ENCODE results near the gene SF1. TPM values are rescaled to one million over a fixed set of nuclear protein-coding genes. Genes with fewer than 3 reads are reported as not detected.

The SF1 gene
- total and polyA plus RNA-seq, 10 donors: 54.2 to 585 (median 443) TPM

- 83 to 90% (median 87%) methylated on average over 6 to 9 of the region's 9 CpGs for WGBS, 5 donors
- Histone ChIP-seq H3K27ac (peak overlapping the region in 4 of 8 donors; percentile 18 to 56 (median 54)), H3K27me3 (replicated peaks in 1 of 7) (no peaks in the 10 kb centered on the region), H3K4me3 (no peak overlapping the region), H3K9me3 (no peaks in the 10 kb centered on the region), H3K4me1 (peaks cover 0 to 39% (median 24%) of the 10 kb centered on the region in 6 donors), H3K36me3 (peaks cover 0 to 61% (median 41%) of the 10 kb centered on the region in 6 donors)
- intact Hi-C loops (cut with DNase I; ENCODE audit: low total_unique reads): loop anchor here (10.0 kb wide), 1 partner anchor 56 kb away; the partner anchor contains the start of gene CDC42BPG
- DNase-seq: peak; percentile 69
- TF ChIP-seq POLR2A (IDR thresholded peaks at IDR 0.05): no peak
- no peak for TF ChIP-seq POLR2AphosphoS5 (IDR thresholded peaks at IDR 0.05)
- TF ChIP-seq CTCF (IDR thresholded peaks at IDR 0.05 in 8 of 11, conservative IDR thresholded peaks at IDR 0.05 in 3 of 11): no peak
Observed at GRCh38 chr11:64788321-64789215, 10.2 kb upstream of the SF1 start.

DNA sequence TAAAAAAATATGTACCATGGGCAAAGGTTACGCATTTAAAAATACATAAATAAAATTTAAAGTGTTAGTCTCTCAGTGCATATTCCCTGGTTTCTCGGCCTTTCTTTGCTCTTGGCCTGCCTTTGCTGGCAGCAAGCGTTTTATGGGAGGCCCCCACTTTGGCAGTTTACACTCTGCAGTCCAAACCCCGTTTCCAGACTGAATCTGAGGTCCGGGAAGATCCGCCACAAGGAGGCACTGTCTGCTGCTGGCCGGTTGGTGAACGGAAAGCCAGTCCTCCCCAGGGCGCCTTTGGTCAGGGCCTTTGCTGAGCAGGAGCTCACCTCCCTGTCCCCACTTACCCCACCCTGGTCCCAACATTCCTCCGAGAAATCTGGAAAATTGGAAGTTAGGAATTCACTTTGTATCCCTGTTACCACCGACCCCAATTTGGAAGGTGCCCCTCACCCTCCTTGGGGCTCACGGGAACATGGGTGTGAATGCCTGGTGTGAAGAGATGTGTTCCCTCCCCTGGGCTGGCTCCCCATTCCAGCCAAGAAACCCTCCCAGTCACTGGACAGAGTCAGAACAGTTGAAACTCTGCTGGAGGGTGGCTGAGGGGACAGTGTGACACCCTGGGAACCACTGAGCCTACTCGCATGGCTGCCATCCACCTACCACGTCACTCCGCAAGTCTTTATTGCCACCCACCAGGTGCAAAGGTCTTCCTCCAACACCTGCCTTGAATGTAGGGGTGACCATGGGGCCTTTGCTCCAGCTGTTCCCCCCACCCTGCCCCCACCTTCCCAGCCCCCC lies 9.4 kb upstream of the SF1 start:
- H3K27ac ChIP-seq: peak overlapping the region in 6 of 8 donors; percentile 18 to 56 (median 38)
- no peak overlapping the region for H3K4me3 ChIP-seq
- intact Hi-C loops (cut with DNase I; ENCODE audit: low total_unique reads): loop anchor here (10.0 kb wide), 1 partner anchor 57 kb away; the partner anchor contains the start of gene CDC42BPG
- peaks cover 0 to 38% (median 17%) of the 10 kb centered on the region in 6 donors for H3K4me1 ChIP-seq
- no peaks in the 10 kb centered on the region for H3K9me3 ChIP-seq
- 42 to 48% (median 46%) methylated on average over 12 to 15 of the region's 15 CpGs for WGBS, 5 donors
- no peaks in the 10 kb centered on the region for H3K27me3 ChIP-seq (replicated peaks in 1 of 7)
- DNase-seq: peak; percentile 90
- H3K36me3 ChIP-seq: peaks cover 0 to 55% (median 41%) of the 10 kb centered on the region in 6 donors
- TF ChIP-seq CTCF (IDR thresholded peaks at IDR 0.05 in 8 of 11, conservative IDR thresholded peaks at IDR 0.05 in 3 of 11): peak; percentile 17 to 81 (median 67)
- peak in 2 of 3 donors; percentile 58 to 60 for TF ChIP-seq POLR2AphosphoS5 (IDR thresholded peaks at IDR 0.05)
- TF ChIP-seq POLR2A (IDR thresholded peaks at IDR 0.05): no peak

DNA sequence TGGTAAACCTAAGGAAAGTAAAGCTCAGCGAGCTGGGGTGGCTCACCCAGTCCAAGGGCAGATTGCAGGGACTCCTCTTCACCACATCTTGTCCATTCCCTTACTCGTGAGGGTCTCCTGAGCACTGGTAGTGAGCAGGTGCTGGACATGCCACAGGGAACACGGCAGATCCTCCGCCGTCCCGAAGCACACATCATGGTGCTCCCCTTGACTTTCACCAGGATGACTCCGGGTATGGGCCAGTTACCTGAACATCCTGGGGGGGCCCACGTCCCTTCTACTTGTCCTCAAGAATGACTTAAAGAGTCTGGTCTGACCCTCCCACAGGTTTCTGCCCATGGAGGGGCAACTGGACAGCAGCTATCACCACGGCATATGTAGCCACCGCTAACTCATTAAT lies 8.0 kb upstream of the SF1 start:
- Histone ChIP-seq H3K27me3 (replicated peaks in 1 of 7) (no peaks in the 10 kb centered on the region), H3K4me3 (no peak overlapping the region), H3K36me3 (peaks cover 0 to 41% (median 29%) of the 10 kb centered on the region in 6 donors), H3K4me1 (peaks cover 0 to 37% (median 15%) of the 10 kb centered on the region in 6 donors), H3K27ac (no peak overlapping the region), H3K9me3 (no peaks in the 10 kb centered on the region)
- peak; percentile 68 for DNase-seq
- WGBS, 5 donors: 90 to 94% (median 92%) methylated on average over 9 to 10 of the region's 10 CpGs
- TF ChIP-seq POLR2A (IDR thresholded peaks at IDR 0.05): no peak
- TF ChIP-seq CTCF (IDR thresholded peaks at IDR 0.05 in 8 of 11, conservative IDR thresholded peaks at IDR 0.05 in 3 of 11): no peak
- TF ChIP-seq POLR2AphosphoS5 (IDR thresholded peaks at IDR 0.05): peak in 2 of 3 donors; percentile 41 to 47
- intact Hi-C loops (cut with DNase I; ENCODE audit: low total_unique reads): loop anchor here (10.0 kb wide), 1 partner anchor 58 kb away; the partner anchor contains the start of gene CDC42BPG
